ENCODE data around the gene BTC. TPM values are rescaled to one million over a fixed set of nuclear protein-coding genes. Genes with fewer than 3 reads are reported as not detected.
A peak's percentile ranks its signal among the peaks of the same experiment; 100 is the strongest.

The BTC gene
- total and polyA plus RNA-seq, 3 donors from 2014 or later: 0.87 to 1.1 (median 1.0) TPM

GRCh38 chr4:74805601-74806000, 11.3 kb upstream of the BTC start:
- WGBS, 2 donors: 77 to 100% methylated on average over 2 of the region's 2 CpGs
- no peak for DNase-seq
- H3K27ac ChIP-seq: no peak overlapping the region
- intact Hi-C loops (cut with DNase I; ENCODE audit: low total_unique reads): no loop called here
- no peaks in the 10 kb centered on the region for H3K4me1 ChIP-seq
- no peaks in the 10 kb centered on the region for H3K27me3 ChIP-seq
- TF ChIP-seq CTCF (IDR thresholded peaks at IDR 0.05) (no peak), POLR2A (IDR thresholded peaks at IDR 0.05) (no peak)
- no peaks in the 10 kb centered on the region for H3K9me3 ChIP-seq
- H3K4me3 ChIP-seq: no peak overlapping the region
- H3K36me3 ChIP-seq (ENCODE audit: low read depth, missing control alignments): no peaks in the 10 kb centered on the region

GRCh38 chr4:74800310-74800709, 6.0 kb upstream of the BTC start:
- 76 to 78% methylated on average over 3 of the region's 3 CpGs for WGBS, 2 donors
- H3K4me1 ChIP-seq: no peaks in the 10 kb centered on the region
- no peaks in the 10 kb centered on the region for H3K27me3 ChIP-seq
- no peaks in the 10 kb centered on the region for H3K9me3 ChIP-seq
- no peak for DNase-seq
- no peak overlapping the region for H3K4me3 ChIP-seq
- intact Hi-C loops (cut with DNase I; ENCODE audit: low total_unique reads): no loop called here
- no peaks in the 10 kb centered on the region for H3K36me3 ChIP-seq (ENCODE audit: low read depth, missing control alignments)
- no peak overlapping the region for H3K27ac ChIP-seq
- TF ChIP-seq CTCF (IDR thresholded peaks at IDR 0.05): no peak

GRCh38 chr4:74796631-74797030, 2.3 kb upstream of the BTC start:
- Histone ChIP-seq H3K9me3 (no peaks in the 10 kb centered on the region), H3K27ac (no peak overlapping the region), H3K4me1 (peaks cover 7% of the 10 kb centered on the region), H3K36me3 (ENCODE audit: low read depth, missing control alignments) (no peaks in the 10 kb centered on the region), H3K27me3 (no peaks in the 10 kb centered on the region), H3K4me3 (no peak overlapping the region)
- intact Hi-C loops (cut with DNase I; ENCODE audit: low total_unique reads): no loop called here
- no peak for TF ChIP-seq POLR2A (IDR thresholded peaks at IDR 0.05)
- no peak for TF ChIP-seq CTCF (IDR thresholded peaks at IDR 0.05)
- WGBS, 2 donors: 96 to 98% methylated on average over 4 of the region's 4 CpGs
- no peak for DNase-seq

- TF ChIP-seq CTCF (IDR thresholded peaks at IDR 0.05) (peak in 1 of 3 experiments; percentile 16), POLR2A (IDR thresholded peaks at IDR 0.05) (no peak)
- intact Hi-C loops (cut with DNase I; ENCODE audit: low total_unique reads): no loop called here
- H3K9me3 ChIP-seq: no peaks in the 10 kb centered on the region
- no peaks in the 10 kb centered on the region for H3K36me3 ChIP-seq (ENCODE audit: low read depth, missing control alignments)
- DNase-seq: peak; percentile 76
- 1 to 5% methylated on average over 31 to 32 of the region's 42 CpGs for WGBS, 2 donors
- H3K27ac ChIP-seq: peak overlapping the region; percentile 1 to 80
- no peaks in the 10 kb centered on the region for H3K27me3 ChIP-seq
- peaks cover 7% of the 10 kb centered on the region for H3K4me1 ChIP-seq
- peak overlapping the region; percentile 53 to 70 for H3K4me3 ChIP-seq
These were observed 454 bp downstream of the BTC start for GRCh38 chr4:74793757-74794381.

GRCh38 chr4:74790652-74791051, 3.7 kb downstream of the BTC start:
- Histone ChIP-seq H3K36me3 (ENCODE audit: low read depth, missing control alignments) (no peaks in the 10 kb centered on the region), H3K9me3 (no peaks in the 10 kb centered on the region), H3K4me1 (peaks cover 7% of the 10 kb centered on the region), H3K4me3 (no peak overlapping the region), H3K27ac (no peak overlapping the region), H3K27me3 (no peaks in the 10 kb centered on the region)
- no peak for DNase-seq
- WGBS, 2 donors: 85 to 93% methylated on average over 2 of the region's 2 CpGs
- intact Hi-C loops (cut with DNase I; ENCODE audit: low total_unique reads): no loop called here
- no peak for TF ChIP-seq POLR2A (IDR thresholded peaks at IDR 0.05)
- no peak for TF ChIP-seq CTCF (IDR thresholded peaks at IDR 0.05)

Measured in testis (tissue), 3 donors.